GM13976 (cell line): ENCODE measurements around the gene ITM2C.

Experiments used
- DNase-seq: peaks from one replicate; pipeline ENCODE4 v3.0.0; 2012; ENCODE audit warnings: low spot score
- in situ Hi-C: fragments of 300-500 bp; cut with MboI; formaldehyde crosslinking; loops from one replicate; pipeline ENCODE4 v1.12.0; 2022; ENCODE audit warnings: low sequenced_read_pairs, mixed read lengths, inconsistent platforms; ENCODE audit not compliant: unreplicated experiment
- TF ChIP-seq, protein P1 (sequence below): IDR thresholded peaks from 2 replicates; pipeline ENCODE4 v1.5.1; 2012; ENCODE audit warnings: borderline replicate concordance, mild to moderate bottlenecking; ENCODE audit not compliant: insufficient read depth; ENCODE audit errors: extremely low read depth, missing control alignments, control extremely low read depth

The ITM2C gene

GRCh38 chr2:230899287-230899686 lies 34.5 kb downstream of the ITM2C start:
- TF ChIP-seq, protein P1, sequence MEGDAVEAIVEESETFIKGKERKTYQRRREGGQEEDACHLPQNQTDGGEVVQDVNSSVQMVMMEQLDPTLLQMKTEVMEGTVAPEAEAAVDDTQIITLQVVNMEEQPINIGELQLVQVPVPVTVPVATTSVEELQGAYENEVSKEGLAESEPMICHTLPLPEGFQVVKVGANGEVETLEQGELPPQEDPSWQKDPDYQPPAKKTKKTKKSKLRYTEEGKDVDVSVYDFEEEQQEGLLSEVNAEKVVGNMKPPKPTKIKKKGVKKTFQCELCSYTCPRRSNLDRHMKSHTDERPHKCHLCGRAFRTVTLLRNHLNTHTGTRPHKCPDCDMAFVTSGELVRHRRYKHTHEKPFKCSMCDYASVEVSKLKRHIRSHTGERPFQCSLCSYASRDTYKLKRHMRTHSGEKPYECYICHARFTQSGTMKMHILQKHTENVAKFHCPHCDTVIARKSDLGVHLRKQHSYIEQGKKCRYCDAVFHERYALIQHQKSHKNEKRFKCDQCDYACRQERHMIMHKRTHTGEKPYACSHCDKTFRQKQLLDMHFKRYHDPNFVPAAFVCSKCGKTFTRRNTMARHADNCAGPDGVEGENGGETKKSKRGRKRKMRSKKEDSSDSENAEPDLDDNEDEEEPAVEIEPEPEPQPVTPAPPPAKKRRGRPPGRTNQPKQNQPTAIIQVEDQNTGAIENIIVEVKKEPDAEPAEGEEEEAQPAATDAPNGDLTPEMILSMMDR: no peak
- DNase-seq: no peak
- in situ Hi-C loops: no loop called here

GRCh38 chr2:230899786-230900185 lies 35.0 kb downstream of the ITM2C start:
- in situ Hi-C loops: loop anchor here (5.0 kb wide), 1 partner anchor 88 kb away; no protein-coding TSS in a partner anchor

GRCh38 chr2:230900336-230900995 lies 35.7 kb downstream of the ITM2C start:
- in situ Hi-C loops: loop anchor here (5.0 kb wide), 1 partner anchor 87 kb away; no protein-coding TSS in a partner anchor
- TF ChIP-seq, protein P1: no peak
- DNase-seq: no peak

More at GRCh38 chr2:230899786-230900185, 35.0 kb downstream of the ITM2C start:
- TF ChIP-seq, protein P1: no peak
- DNase-seq: no peak

DNA sequence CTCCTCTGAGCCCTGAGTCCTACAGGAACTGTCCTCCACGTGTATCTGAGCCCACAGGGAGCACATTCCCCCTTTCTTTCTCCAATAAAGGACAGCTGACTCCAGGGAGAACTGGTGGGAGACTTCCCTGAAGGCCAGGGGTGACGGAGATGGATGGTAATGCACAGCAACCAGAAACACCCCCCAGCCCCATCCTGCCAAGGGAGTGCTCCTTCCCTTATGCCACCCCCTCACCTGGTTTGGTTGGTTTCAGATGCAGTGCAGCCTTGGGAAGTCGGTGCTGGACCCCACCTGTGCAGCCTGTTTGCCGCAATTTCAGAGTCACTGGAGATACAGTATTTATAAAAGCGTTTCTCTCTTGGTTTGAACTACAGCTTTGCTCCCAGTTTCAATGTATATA lies 36.3 kb downstream of the ITM2C start:
- TF ChIP-seq, protein P1: no peak
- no peak for DNase-seq
- in situ Hi-C loops: loop anchor here (5.0 kb wide), 1 partner anchor 86 kb away; no protein-coding TSS in a partner anchor

DNA sequence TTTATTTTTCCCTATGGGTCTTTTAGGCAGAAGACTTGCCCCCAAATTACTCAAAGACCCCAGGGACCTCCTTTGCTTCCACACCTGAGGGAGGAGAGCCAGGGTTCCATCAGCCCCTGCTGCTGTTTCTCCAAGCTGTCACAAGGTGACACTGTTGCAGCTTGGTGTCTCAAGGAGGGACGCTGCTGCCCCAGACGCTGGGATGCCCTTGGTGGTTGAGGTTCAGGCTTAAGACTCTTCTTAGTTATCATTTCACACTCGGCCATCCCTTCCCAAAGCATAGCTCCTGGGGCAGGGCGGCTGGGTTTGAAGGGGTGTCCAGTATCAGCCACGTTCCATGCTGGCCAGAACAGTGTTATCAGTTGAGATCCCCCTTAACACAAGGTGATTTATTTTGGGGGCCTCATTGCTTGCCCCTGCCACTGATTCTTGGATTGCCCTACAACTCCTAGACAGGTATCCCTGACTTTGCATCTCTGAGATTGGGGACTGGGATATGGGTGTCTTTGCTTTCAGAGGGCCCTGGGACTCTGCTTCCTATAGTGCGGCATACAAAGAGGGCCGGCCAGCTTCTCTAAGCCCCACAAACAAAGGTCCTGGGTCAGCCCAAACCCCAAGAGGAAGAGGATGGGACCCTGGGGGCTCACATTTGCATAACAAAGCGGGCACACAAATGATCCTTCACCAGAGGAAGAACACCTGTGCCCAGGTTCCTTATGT lies 37.6 kb downstream of the ITM2C start:
- TF ChIP-seq, protein P1: peak; percentile 89
- in situ Hi-C loops: loop anchor here (5.0 kb wide), 1 partner anchor 85 kb away; no protein-coding TSS in a partner anchor
- peak; percentile 82 for DNase-seq

DNA sequence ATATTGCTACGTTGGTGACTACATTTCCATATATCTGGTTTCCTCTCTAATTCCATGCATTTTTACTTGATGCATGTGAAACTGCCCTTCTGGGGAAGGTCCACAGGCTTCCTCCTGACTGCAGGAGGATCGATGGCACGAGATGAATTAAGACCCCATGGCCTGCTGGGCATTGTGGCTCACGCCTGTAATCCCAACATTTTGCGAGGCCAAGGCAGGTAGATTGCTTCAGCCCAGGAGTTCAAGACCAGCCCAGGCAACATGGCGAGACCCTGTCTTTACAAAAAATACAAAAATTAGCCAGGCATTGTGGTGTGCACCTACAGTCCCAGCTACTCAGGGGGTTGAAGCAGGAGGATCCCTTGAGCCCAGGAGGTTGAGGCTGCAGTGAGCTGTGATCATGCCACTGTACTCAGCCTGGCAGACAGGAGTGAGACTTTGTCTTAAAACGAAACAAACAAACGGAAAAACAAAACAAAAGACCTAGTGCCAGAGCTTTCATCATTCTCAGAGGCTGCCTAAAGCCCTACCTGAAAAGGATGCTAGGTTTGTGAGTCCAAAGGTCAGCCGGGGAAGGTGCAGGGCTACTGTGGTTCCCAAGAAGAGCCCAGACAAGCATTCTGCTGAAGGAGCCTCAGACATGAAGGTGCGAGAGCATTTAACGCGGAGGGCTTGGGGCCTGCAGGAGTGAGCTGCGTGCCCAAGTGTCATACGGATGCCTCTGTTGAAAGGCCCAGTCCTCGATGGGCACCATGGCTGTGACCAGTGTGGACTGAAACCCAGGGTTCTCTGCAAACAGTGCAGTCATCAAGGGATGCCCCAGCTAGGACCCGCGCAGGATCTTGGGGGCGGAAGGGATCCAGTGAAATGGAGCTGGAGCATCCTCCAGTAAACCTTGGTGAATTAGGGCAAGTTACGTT lies 38.7 kb downstream of the ITM2C start:
- DNase-seq: no peak
- in situ Hi-C loops: loop anchor here (5.0 kb wide), 1 partner anchor 84 kb away; no protein-coding TSS in a partner anchor
- TF ChIP-seq, protein P1: no peak
